HepG2 (cell line): ENCODE data around the gene PRADC1. TPM values are rescaled to one million over a fixed set of nuclear protein-coding genes. Genes with fewer than 3 reads are reported as not detected.

Experiments
- ADNP ChIP-seq: sonication (generic); formaldehyde crosslinking; IDR thresholded peaks from 2 replicates; pipeline ENCODE4 v1.4.0; 2020; ENCODE audit warnings: missing genetic modification reagents
- AKNA ChIP-seq: sonication (generic); formaldehyde crosslinking; IDR thresholded peaks from 2 replicates; pipeline ENCODE4 v1.4.0; 2020; ENCODE audit warnings: missing genetic modification reagents, borderline replicate concordance
- CCAR2 ChIP-seq: fragments of 200-400 bp; formaldehyde crosslinking; optimal IDR thresholded peaks from 2 replicates; pipeline ENCODE3; 2018; ENCODE audit warnings: low read depth, mild to moderate bottlenecking, low read length, moderate library complexity
- CEBPB ChIP-seq: IDR thresholded peaks from 2 replicates; pipeline ENCODE4 v1.6.1; 2011; ENCODE audit warnings: low read depth, low read length, improper control_type of control experiment, borderline replicate concordance
- CENPT ChIP-seq: sonication (generic); formaldehyde crosslinking; IDR thresholded peaks from 2 replicates; pipeline ENCODE4 v1.8.0; 2022; ENCODE audit warnings: low read depth, mild to moderate bottlenecking, moderate library complexity, missing genetic modification reagents
- DMTF1 ChIP-seq: sonication (generic); formaldehyde crosslinking; IDR thresholded peaks from 2 replicates; pipeline ENCODE4 v1.4.0; 2020; ENCODE audit warnings: mild to moderate bottlenecking, missing genetic modification reagents
- GMEB1 ChIP-seq: sonication (generic); formaldehyde crosslinking; IDR thresholded peaks from 2 replicates; pipeline ENCODE4 v1.5.1; 2020; ENCODE audit warnings: missing genetic modification reagents, mild to moderate bottlenecking, borderline replicate concordance
- KLF6 ChIP-seq: IDR thresholded peaks from 2 replicates; pipeline ENCODE4 v1.8.0; 2016; ENCODE audit warnings: missing biosample characterization, missing genetic modification reagents
- MIXL1 ChIP-seq: IDR thresholded peaks from 2 replicates; pipeline ENCODE4 v1.6.1; 2016
- NFATC3 ChIP-seq: sonication (generic); formaldehyde crosslinking; IDR thresholded peaks from 2 replicates; pipeline ENCODE4 v1.5.1; 2020; ENCODE audit warnings: mild to moderate bottlenecking, missing genetic modification reagents
- NRL ChIP-seq: sonication (generic); formaldehyde crosslinking; IDR thresholded peaks from 2 replicates; pipeline ENCODE4 v1.5.0; 2020; ENCODE audit warnings: missing genetic modification reagents, mild to moderate bottlenecking, moderate library complexity, borderline replicate concordance
- RNF219 ChIP-seq: sonication (generic); formaldehyde crosslinking; IDR thresholded peaks from 2 replicates; pipeline ENCODE4 v1.5.0; 2020; ENCODE audit warnings: mild to moderate bottlenecking, missing genetic modification reagents
- TIGD3 ChIP-seq: sonication (generic); formaldehyde crosslinking; IDR thresholded peaks from 2 replicates; pipeline ENCODE4 v1.5.1; 2020; ENCODE audit warnings: mild to moderate bottlenecking, missing genetic modification reagents, borderline replicate concordance
- ZNF329 ChIP-seq: sonication (generic); formaldehyde crosslinking; IDR thresholded peaks from 2 replicates; pipeline ENCODE4 v1.9.0; 2021; ENCODE audit warnings: low read depth, mild to moderate bottlenecking, missing genetic modification reagents
- ZNF678 ChIP-seq: sonication (generic); formaldehyde crosslinking; IDR thresholded peaks from 2 replicates; pipeline ENCODE4 v1.4.0; 2020; ENCODE audit warnings: mild to moderate bottlenecking, missing genetic modification reagents
- polyA plus RNA-seq, 8 experiments: library from polyadenylated mRNA; depleted of rRNA in 3 of 8; stranded (reverse) in 7 of 8; unstranded in 1 of 8; fragments of >200 nt; fragmentation: Illumina TruSeq in 4 of 8; extraction: Trizol in 4 of 8; gene quantifications; 2 replicates each; pipeline versions ENCODE4 v1.2.1 to v1.2.3, GENCODE V29; 2011 to 2016; ENCODE audit warnings: low read depth in 4 of 8, missing spikeins in 1 of 8, mixed read lengths in 1 of 8; ENCODE audit not compliant: insufficient read depth in 1 of 8
- total RNA-seq, 5 experiments: library from RNA; depleted of rRNA; stranded (reverse); fragments of >200 nt; fragmentation: Illumina TruSeq; extraction: Trizol; gene quantifications; 2 replicates each; pipeline ENCODE4 v1.2.3, GENCODE V29; 2016; ENCODE audit warnings: low read depth in 1 of 5

Gene PRADC1
- total and polyA plus RNA-seq, 2 of the 13 experiments (the other 11 are each of a cell fraction or from before 2014, with no cell fraction given) = 12.1 to 37.2 TPM

- no peak for TF ChIP-seq CCAR2
- TF ChIP-seq ZNF678 (CRISPR knock-in tag) = no peak
- no peak for TF ChIP-seq CENPT
- TF ChIP-seq RNF219 (CRISPR knock-in tag) = no peak
- TF ChIP-seq NRL (CRISPR knock-in tag) = no peak
- no peak for TF ChIP-seq CEBPB
- TF ChIP-seq TIGD3 (CRISPR knock-in tag) = no peak
- no peak for TF ChIP-seq NFATC3 (CRISPR knock-in tag)
- 0 out of 2 replicates have a peak, but pooled peaks have one; percentile 31 for TF ChIP-seq GMEB1
- no peak for TF ChIP-seq KLF6 (CRISPR knock-in tag)
- no peak for TF ChIP-seq ADNP (CRISPR knock-in tag)
- no peak for TF ChIP-seq AKNA
- no peak for TF ChIP-seq MIXL1 (CRISPR knock-in tag)
- no peak for TF ChIP-seq DMTF1
- TF ChIP-seq ZNF329 (CRISPR knock-in tag) = no peak
Observed at GRCh38 chr2:73260338-73260984, 27.4 kb upstream of the PRADC1 start (continued).
